ENCODE results near the gene PRIMPOL. TPM values are rescaled to one million over a fixed set of nuclear protein-coding genes. Genes with fewer than 3 reads are reported as not detected.

The PRIMPOL gene
- total RNA-seq, 1 donor from 2014 or later, result 19.0 TPM

DNA sequence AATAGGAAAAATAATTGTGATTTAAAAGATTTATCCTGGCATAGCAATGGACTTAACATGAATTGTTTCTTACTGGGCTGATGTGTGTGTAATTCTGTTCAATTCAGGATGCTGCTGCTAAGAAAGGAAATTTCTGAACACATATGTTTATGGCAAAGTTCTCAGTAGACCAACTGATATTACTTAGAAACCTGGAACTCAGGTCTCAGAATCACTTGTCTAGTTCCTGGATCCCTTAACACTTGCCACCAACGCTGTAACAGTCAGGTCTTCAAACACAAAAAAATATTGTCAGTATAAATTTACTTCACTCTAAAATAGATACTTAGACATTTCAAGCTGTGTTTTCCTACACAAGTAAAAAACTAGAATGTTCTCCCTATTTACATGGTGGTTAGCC is 5.8 kb upstream of the PRIMPOL start:
- H3K36me3 Mint-ChIP-seq (ENCODE audit: insufficient read depth), result peaks cover 7% of the 10 kb centered on the region
- no peak for DNase-seq (ENCODE audit: low spot score, unreplicated experiment)
- H3K9me3 Mint-ChIP-seq (ENCODE audit: low read depth), result no peaks in the 10 kb centered on the region
- no peak overlapping the region for H3K27ac Mint-ChIP-seq
- no peak overlapping the region for H3K4me3 Mint-ChIP-seq (ENCODE audit: low read depth)
- TF ChIP-seq, protein P1, sequence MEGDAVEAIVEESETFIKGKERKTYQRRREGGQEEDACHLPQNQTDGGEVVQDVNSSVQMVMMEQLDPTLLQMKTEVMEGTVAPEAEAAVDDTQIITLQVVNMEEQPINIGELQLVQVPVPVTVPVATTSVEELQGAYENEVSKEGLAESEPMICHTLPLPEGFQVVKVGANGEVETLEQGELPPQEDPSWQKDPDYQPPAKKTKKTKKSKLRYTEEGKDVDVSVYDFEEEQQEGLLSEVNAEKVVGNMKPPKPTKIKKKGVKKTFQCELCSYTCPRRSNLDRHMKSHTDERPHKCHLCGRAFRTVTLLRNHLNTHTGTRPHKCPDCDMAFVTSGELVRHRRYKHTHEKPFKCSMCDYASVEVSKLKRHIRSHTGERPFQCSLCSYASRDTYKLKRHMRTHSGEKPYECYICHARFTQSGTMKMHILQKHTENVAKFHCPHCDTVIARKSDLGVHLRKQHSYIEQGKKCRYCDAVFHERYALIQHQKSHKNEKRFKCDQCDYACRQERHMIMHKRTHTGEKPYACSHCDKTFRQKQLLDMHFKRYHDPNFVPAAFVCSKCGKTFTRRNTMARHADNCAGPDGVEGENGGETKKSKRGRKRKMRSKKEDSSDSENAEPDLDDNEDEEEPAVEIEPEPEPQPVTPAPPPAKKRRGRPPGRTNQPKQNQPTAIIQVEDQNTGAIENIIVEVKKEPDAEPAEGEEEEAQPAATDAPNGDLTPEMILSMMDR (IDR thresholded peaks at IDR 0.05; ENCODE audit: unreplicated experiment), result no peak
- no peaks in the 10 kb centered on the region for H3K27me3 Mint-ChIP-seq
- H3K4me1 Mint-ChIP-seq (ENCODE audit: low read depth), result peaks cover 22% of the 10 kb centered on the region

GRCh38 chr4:184644553-184645307 is 4.8 kb upstream of the PRIMPOL start:
- TF ChIP-seq, protein P1 (IDR thresholded peaks at IDR 0.05; ENCODE audit: unreplicated experiment), result no peak
- Mint-ChIP-seq H3K36me3 (ENCODE audit: insufficient read depth) (peaks cover 7% of the 10 kb centered on the region), H3K4me3 (ENCODE audit: low read depth) (no peak overlapping the region), H3K9me3 (ENCODE audit: low read depth) (no peaks in the 10 kb centered on the region), H3K27ac (no peak overlapping the region), H3K4me1 (ENCODE audit: low read depth) (peaks cover 22% of the 10 kb centered on the region), H3K27me3 (no peaks in the 10 kb centered on the region)
- no peak for DNase-seq (ENCODE audit: low spot score, unreplicated experiment)

GRCh38 chr4:184645904-184646610 is 3.5 kb upstream of the PRIMPOL start:
- no peak overlapping the region for H3K27ac Mint-ChIP-seq
- TF ChIP-seq, protein P1 (IDR thresholded peaks at IDR 0.05; ENCODE audit: unreplicated experiment), result no peak
- H3K9me3 Mint-ChIP-seq (ENCODE audit: low read depth), result no peaks in the 10 kb centered on the region
- peaks cover 7% of the 10 kb centered on the region for H3K36me3 Mint-ChIP-seq (ENCODE audit: insufficient read depth)
- no peaks in the 10 kb centered on the region for H3K27me3 Mint-ChIP-seq
- no peak overlapping the region for H3K4me3 Mint-ChIP-seq (ENCODE audit: low read depth)
- DNase-seq (ENCODE audit: low spot score, unreplicated experiment), result no peak
- peaks cover 30% of the 10 kb centered on the region for H3K4me1 Mint-ChIP-seq (ENCODE audit: low read depth)

DNA sequence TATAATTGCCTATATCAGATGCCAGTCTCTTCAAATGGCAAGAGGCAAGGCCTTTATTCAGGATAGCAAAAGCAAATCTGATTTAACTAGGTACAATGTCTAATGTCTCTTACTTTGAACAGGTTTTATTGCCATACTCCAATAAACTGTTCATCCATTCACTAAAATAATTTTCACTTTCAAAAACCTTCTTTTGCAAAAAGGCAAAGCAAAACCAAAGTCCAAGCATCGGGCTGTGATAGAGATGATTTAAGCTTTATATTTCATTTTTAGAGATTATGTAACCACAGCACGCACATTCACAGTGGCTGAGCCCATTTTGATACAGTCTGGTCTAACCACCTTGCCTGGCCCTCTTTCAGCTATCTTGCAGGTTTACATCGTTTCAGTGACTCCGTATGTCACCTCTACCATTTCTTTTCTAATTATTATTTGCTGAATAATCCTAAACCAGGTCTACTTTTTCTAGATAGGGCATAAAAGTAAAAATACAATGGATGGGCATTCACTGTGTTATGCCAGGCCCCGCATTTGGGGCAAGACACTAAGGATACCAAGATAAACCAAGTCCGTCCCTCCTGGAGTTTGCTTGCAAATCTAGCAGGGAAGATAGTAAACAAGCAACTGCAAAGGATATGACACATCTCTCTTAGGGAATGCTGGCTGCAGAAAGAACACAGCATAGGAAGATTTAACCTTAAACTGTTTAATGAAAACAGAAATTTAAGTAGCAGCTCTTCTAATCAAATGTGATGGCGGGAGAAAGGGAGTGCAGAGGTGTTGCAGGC is 2.1 kb upstream of the PRIMPOL start:
- H3K27ac Mint-ChIP-seq, result peak overlapping the region; percentile 96
- no peaks in the 10 kb centered on the region for H3K27me3 Mint-ChIP-seq
- peaks cover 4% of the 10 kb centered on the region for H3K36me3 Mint-ChIP-seq (ENCODE audit: insufficient read depth)
- DNase-seq (ENCODE audit: low spot score, unreplicated experiment), result no peak
- H3K9me3 Mint-ChIP-seq (ENCODE audit: low read depth), result no peaks in the 10 kb centered on the region
- peaks cover 30% of the 10 kb centered on the region for H3K4me1 Mint-ChIP-seq (ENCODE audit: low read depth)
- H3K4me3 Mint-ChIP-seq (ENCODE audit: low read depth), result peak overlapping the region; percentile 83
- TF ChIP-seq, protein P1 (IDR thresholded peaks at IDR 0.05; ENCODE audit: unreplicated experiment), result no peak

GRCh38 chr4:184648054-184648312 is 1.6 kb upstream of the PRIMPOL start:
- peaks cover 30% of the 10 kb centered on the region for H3K4me1 Mint-ChIP-seq (ENCODE audit: low read depth)
- H3K36me3 Mint-ChIP-seq (ENCODE audit: insufficient read depth), result peaks cover 4% of the 10 kb centered on the region
- no peak for DNase-seq (ENCODE audit: low spot score, unreplicated experiment)
- H3K27me3 Mint-ChIP-seq, result no peaks in the 10 kb centered on the region
- H3K4me3 Mint-ChIP-seq (ENCODE audit: low read depth), result peak overlapping the region; percentile 83
- no peaks in the 10 kb centered on the region for H3K9me3 Mint-ChIP-seq (ENCODE audit: low read depth)
- H3K27ac Mint-ChIP-seq, result peak overlapping the region; percentile 96
- TF ChIP-seq, protein P1 (IDR thresholded peaks at IDR 0.05; ENCODE audit: unreplicated experiment), result no peak
